ENCODE data around the gene PDZD7.
A peak's percentile ranks its signal among the peaks of the same experiment; 100 is the strongest.

PDZD7 gene

DNA sequence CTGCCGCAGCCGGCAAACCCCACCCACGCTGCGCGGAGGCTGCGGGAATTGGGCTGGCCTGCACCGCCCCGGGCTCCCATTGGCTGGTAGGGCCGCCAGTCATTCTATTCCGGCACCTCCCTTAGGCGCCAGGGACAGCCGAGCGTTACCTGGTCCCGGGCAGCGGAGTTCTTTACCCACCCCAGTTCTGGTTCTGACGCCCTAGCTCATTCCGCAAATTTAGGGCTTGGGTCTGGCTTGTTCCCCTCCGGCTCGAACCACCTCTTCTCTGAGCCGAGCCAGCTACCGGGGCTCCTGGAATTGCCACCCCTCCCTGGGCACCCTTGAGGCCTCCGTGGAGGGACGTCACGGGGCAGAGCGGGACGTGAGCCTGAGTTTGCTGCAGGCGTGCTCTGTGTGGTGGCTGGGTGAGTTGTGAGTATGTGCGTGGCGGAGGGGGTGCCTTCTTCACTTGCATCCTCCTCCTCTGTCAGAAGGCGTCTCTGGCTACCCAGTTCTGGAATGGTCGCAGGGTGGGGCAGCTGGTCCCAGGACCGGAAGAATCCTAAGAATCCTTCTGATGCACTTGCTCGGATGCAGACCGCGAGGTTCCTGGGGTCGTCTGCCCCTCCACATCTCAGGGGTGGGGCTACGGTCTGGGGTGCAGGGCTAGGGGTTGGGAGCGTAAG lies at the start of gene PDZD7, which contains the start of gene SFXN3:
PDZD7 (minus strand) TSS at position 2 of the 668 bp plus-strand sequence. CDS start 910 bp downstream, outside the sequence.
SFXN3 (plus strand) TSS at position 107 of the 668 bp plus-strand sequence. CDS start 3,461 bp downstream, outside the sequence.
- H3K9ac ChIP-seq, result peak within 1 kb of the TSS; percentile 73 to 94 (median 83)
- peak within 1 kb of the TSS; percentile 75 to 93 (median 88) for H3K27ac ChIP-seq
- H3K36me3 ChIP-seq, result peaks cover 13 to 20% (median 18%) of the 10 kb centered on the region in 11 experiments; a peak in 20 of 22 replicates
- peaks cover 69 to 84% (median 71%) of the 10 kb centered on the region in 10 experiments for H3K4me1 ChIP-seq
- H4K20me1 ChIP-seq, result peaks cover 5 to 39% (median 17%) of the 10 kb centered on the region in 11 experiments; a peak in 16 of 22 replicates
- peak within 1 kb of the TSS; percentile 95 to 99 (median 98) for H3K4me2 ChIP-seq
- no peak for TF ChIP-seq Cebpa-rat (IDR thresholded peaks at IDR 0.05)
- no peaks in the 10 kb centered on the region for H3K9me3 ChIP-seq (replicated peaks in 1 of 11)
- no peaks in the 10 kb centered on the region for H3K27me3 ChIP-seq
- peak within 1 kb of the TSS; percentile 66 to 90 (median 72) for H3K4me3 ChIP-seq

- H3K36me3 ChIP-seq, result no peaks in the 10 kb centered on the region
- H3K4me2 ChIP-seq, result no peak overlapping the region
- peaks cover 6 to 49% (median 33%) of the 10 kb centered on the region in 11 experiments; a peak in 16 of 22 replicates for H3K27me3 ChIP-seq
- H3K4me1 ChIP-seq, result peaks cover 0 to 10% (median 0%) of the 10 kb centered on the region in 10 experiments; a peak in 3 of 20 replicates
- H3K27ac ChIP-seq, result no peak overlapping the region
- H3K9ac ChIP-seq, result no peak overlapping the region
- no peak overlapping the region for H3K4me3 ChIP-seq
- no peaks in the 10 kb centered on the region for H3K9me3 ChIP-seq (replicated peaks in 1 of 11)
- peaks cover 0 to 3% (median 0%) of the 10 kb centered on the region in 11 experiments; a peak in 3 of 22 replicates for H4K20me1 ChIP-seq
- no peak for TF ChIP-seq Cebpa-rat (IDR thresholded peaks at IDR 0.05)
These were observed 48.9 kb upstream of the PDZD7 start for GRCh38 chr10:101079874-101080273.

DNA sequence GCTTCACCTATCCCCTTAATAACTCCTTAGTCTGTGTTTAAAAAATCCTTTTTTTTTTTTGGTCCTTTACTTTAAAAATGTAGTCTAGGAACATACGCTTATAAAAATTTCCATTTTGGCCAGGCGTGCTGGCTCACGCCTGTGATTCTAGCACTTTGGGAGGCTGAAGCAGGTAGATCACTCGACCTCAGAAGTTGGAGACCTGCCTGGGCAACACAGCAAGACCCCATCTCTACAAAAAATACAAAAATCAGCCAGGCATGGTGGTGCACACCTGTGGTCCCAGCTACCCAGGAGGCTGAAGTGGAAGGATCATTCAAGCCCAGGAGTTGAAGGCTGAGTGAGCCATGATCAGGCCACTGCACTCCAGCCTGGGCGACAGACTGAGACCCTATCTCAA lies 45.7 kb upstream of the PDZD7 start:
- Histone ChIP-seq H3K4me1 (peaks cover 18 to 38% (median 23%) of the 10 kb centered on the region in 10 experiments), H3K27me3 (peaks cover 0 to 24% (median 10%) of the 10 kb centered on the region in 11 experiments; a peak in 9 of 22 replicates)
- TF ChIP-seq Cebpa-rat (IDR thresholded peaks at IDR 0.05), result no peak

DNA sequence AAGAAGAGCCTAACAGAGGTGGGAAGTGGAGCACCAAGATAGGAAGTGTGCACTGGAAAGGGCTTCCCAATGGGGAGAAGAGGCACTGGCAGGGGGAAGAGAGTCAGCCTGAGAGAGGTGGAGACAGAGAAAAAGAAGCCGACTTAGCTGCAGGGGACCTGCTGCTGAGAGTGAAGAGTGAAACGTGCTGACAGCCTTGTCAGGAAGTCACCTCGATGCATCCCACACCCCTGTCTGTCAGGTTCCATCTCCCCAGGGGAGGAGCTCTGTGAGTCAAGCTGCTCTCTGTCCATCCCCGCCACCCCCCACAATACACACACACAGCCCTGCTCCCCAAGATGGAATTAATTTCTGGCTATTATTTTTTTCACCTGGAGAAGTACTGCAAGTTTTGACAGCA lies 44.8 kb upstream of the PDZD7 start:
- Histone ChIP-seq H3K9me3 (replicated peaks in 1 of 11) (no peaks in the 10 kb centered on the region), H3K4me3 (no peak overlapping the region), H3K9ac (no peak overlapping the region), H3K4me1 (peaks cover 26 to 46% (median 31%) of the 10 kb centered on the region in 10 experiments), H3K27ac (no peak overlapping the region), H4K20me1 (no peaks in the 10 kb centered on the region; a peak in 1 of 22 replicates), H3K27me3 (peaks cover 0 to 22% (median 6%) of the 10 kb centered on the region in 11 experiments; a peak in 9 of 22 replicates), H3K36me3 (no peaks in the 10 kb centered on the region), H3K4me2 (peak overlapping the region in 1 of 11 experiments; percentile 15; a peak in 1 of 22 replicates)
- TF ChIP-seq Cebpa-rat (IDR thresholded peaks at IDR 0.05), result no peak

More for the DNA sequence above, 45.7 kb upstream of the PDZD7 start:
- Histone ChIP-seq H3K36me3 (no peaks in the 10 kb centered on the region), H3K4me2 (no peak overlapping the region), H3K9ac (no peak overlapping the region), H3K9me3 (replicated peaks in 1 of 11) (no peaks in the 10 kb centered on the region), H4K20me1 (no peaks in the 10 kb centered on the region; a peak in 1 of 22 replicates), H3K27ac (no peak overlapping the region), H3K4me3 (no peak overlapping the region)

- H3K4me2 ChIP-seq, result peak overlapping the region in 7 of 11 experiments; percentile 81 to 100 (median 89); a peak in 11 of 22 replicates
- no peak overlapping the region for H3K9ac ChIP-seq
- H3K36me3 ChIP-seq, result no peaks in the 10 kb centered on the region
- H3K27ac ChIP-seq, result peak overlapping the region in 8 of 11 experiments; percentile 8 to 91 (median 90); a peak in 8 of 22 replicates
- no peaks in the 10 kb centered on the region for H3K9me3 ChIP-seq (replicated peaks in 1 of 11)
- no peak overlapping the region for H3K4me3 ChIP-seq
- peaks cover 0 to 22% (median 6%) of the 10 kb centered on the region in 11 experiments; a peak in 9 of 22 replicates for H3K27me3 ChIP-seq
- peaks cover 43 to 66% (median 52%) of the 10 kb centered on the region in 10 experiments for H3K4me1 ChIP-seq
- TF ChIP-seq Cebpa-rat (IDR thresholded peaks at IDR 0.05), result no peak
- no peaks in the 10 kb centered on the region for H4K20me1 ChIP-seq
These were observed 42.7 kb upstream of the PDZD7 start for GRCh38 chr10:101073631-101074030.

GRCh38 chr10:101072923-101073322 lies 42.0 kb upstream of the PDZD7 start:
- peak overlapping the region in 8 of 11 experiments; percentile 71 to 77 (median 76); a peak in 7 of 22 replicates for H3K9ac ChIP-seq
- H3K4me3 ChIP-seq, result no peak overlapping the region
- no peak for TF ChIP-seq Cebpa-rat (IDR thresholded peaks at IDR 0.05)
- peaks cover 43 to 69% (median 58%) of the 10 kb centered on the region in 10 experiments for H3K4me1 ChIP-seq
- no peaks in the 10 kb centered on the region for H4K20me1 ChIP-seq
- peak overlapping the region; percentile 81 to 100 (median 89) for H3K4me2 ChIP-seq
- no peaks in the 10 kb centered on the region for H3K9me3 ChIP-seq (replicated peaks in 1 of 11)
- H3K36me3 ChIP-seq, result no peaks in the 10 kb centered on the region
- peak overlapping the region in 10 of 11 experiments; percentile 81 to 91 (median 90); a peak in 17 of 22 replicates for H3K27ac ChIP-seq
- peaks cover 0 to 22% (median 6%) of the 10 kb centered on the region in 11 experiments; a peak in 9 of 22 replicates for H3K27me3 ChIP-seq

GRCh38 chr10:101071885-101072433 lies 41.0 kb upstream of the PDZD7 start:
- H3K4me2 ChIP-seq, result peak overlapping the region; percentile 81 to 100 (median 89)
- no peaks in the 10 kb centered on the region for H3K36me3 ChIP-seq
- H3K27me3 ChIP-seq, result peaks cover 0 to 22% (median 6%) of the 10 kb centered on the region in 11 experiments; a peak in 10 of 22 replicates
- H3K9ac ChIP-seq, result peak overlapping the region; percentile 25 to 77 (median 75); a peak in 21 of 22 replicates
- H4K20me1 ChIP-seq, result no peaks in the 10 kb centered on the region
- TF ChIP-seq Cebpa-rat (IDR thresholded peaks at IDR 0.05), result no peak
- H3K9me3 ChIP-seq (replicated peaks in 1 of 11), result no peaks in the 10 kb centered on the region
- H3K27ac ChIP-seq, result peak overlapping the region; percentile 40 to 91 (median 90)
- H3K4me1 ChIP-seq, result peaks cover 43 to 71% (median 65%) of the 10 kb centered on the region in 10 experiments
- H3K4me3 ChIP-seq, result peak overlapping the region in 3 of 10 experiments; percentile 17 to 40 (median 27); a peak in 5 of 20 replicates

GRCh38 chr10:101071267-101071884 lies 40.4 kb upstream of the PDZD7 start:
- TF ChIP-seq Cebpa-rat (IDR thresholded peaks at IDR 0.05), result peak; percentile 52 to 97 (median 93)
- Histone ChIP-seq H3K4me3 (peak overlapping the region in 3 of 10 experiments; percentile 17 to 40 (median 27); a peak in 3 of 20 replicates), H3K9me3 (replicated peaks in 1 of 11) (no peaks in the 10 kb centered on the region), H3K27me3 (peaks cover 0 to 22% (median 6%) of the 10 kb centered on the region in 11 experiments; a peak in 10 of 22 replicates), H4K20me1 (no peaks in the 10 kb centered on the region), H3K4me2 (peak overlapping the region; percentile 81 to 100 (median 89)), H3K27ac (peak overlapping the region; percentile 69 to 91 (median 90)), H3K9ac (peak overlapping the region; percentile 25 to 77 (median 75); a peak in 21 of 22 replicates), H3K4me1 (peaks cover 45 to 72% (median 67%) of the 10 kb centered on the region in 10 experiments), H3K36me3 (no peaks in the 10 kb centered on the region)

Data from BLaER1 treated with 17β-estradiol and CSF1 and Interleukin-3, amounts not matched to agents 10 nM and 100 nM (cell line).